ENCODE measurements around the gene OR52M1.
A peak's percentile ranks its signal among the peaks of the same experiment; 100 is the strongest.
"Not testable (repeated sequence)": the region's sequence is repeated elsewhere in the genome, so short reads cannot be mapped to it uniquely, and the experiment has no call there.

OR52M1 gene, protein sequence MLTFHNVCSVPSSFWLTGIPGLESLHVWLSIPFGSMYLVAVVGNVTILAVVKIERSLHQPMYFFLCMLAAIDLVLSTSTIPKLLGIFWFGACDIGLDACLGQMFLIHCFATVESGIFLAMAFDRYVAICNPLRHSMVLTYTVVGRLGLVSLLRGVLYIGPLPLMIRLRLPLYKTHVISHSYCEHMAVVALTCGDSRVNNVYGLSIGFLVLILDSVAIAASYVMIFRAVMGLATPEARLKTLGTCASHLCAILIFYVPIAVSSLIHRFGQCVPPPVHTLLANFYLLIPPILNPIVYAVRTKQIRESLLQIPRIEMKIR

DNA sequence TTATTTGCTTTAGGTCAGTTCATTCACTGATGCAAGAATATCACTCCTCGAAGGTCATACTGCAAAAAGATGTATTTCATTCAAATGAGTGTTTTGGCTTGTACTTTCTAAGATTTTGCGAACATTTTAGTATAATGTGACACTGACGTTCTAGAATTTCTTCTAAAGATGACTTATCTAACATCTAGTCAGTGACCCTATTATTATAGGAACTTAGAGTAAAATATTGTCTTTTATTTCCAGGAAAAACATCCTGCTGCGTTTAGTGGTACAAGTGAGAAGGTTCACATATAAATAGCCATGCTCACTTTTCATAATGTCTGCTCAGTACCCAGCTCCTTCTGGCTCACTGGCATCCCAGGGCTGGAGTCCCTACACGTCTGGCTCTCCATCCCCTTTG is at the start of gene OR52M1:
Gene OR52M1, plus strand, starts transcription at position 301 of the 400 bp plus-strand sequence. Its CDS starts 0 bp downstream, at position 301.
- DNase-seq = no peak

DNA sequence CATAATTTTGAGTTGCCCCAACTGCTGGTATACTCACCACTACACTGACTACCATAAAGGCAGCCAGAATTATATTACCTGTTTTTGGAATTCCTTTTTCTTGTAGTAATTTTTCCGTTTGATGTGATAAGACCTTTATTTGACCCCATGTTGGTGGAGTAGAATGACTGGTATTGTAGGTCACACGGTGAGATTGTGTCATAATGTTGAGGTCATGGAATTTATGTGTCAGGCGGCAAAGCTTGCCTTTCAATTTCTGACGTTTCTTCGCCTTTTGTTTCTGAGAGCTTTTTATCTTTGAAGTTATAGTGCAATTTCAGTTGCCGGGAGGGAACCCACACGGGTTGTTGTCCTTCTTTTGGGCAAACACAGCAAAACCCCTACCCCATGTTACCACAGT is 49.5 kb upstream of the OR52M1 start:
- no peak for DNase-seq

GRCh38 chr11:4495986-4496385 is 49.0 kb upstream of the OR52M1 start:
- no peak for DNase-seq

- DNase-seq = no peak
These were observed 48.3 kb upstream of the OR52M1 start for GRCh38 chr11:4496557-4497248.

DNA sequence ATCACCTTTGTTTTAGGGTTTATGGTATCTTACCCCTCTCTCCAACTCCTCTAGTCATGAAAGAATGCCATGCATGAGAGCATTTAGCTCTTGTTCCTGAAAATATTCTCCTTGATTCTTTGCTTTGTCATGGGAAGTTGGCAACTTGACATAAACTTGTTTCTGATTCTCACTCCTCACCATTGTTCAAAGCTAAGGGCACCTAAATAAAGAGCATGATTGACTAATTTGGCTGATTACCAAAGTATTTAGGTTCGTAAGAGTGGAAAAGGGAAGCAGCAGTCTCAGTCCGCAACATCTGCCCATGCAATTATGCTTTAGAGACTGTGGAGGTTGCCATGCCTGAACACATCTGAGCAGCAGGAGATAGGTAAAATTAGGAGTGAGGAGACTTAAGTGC is 36.1 kb upstream of the OR52M1 start:
- no peak for DNase-seq

DNA sequence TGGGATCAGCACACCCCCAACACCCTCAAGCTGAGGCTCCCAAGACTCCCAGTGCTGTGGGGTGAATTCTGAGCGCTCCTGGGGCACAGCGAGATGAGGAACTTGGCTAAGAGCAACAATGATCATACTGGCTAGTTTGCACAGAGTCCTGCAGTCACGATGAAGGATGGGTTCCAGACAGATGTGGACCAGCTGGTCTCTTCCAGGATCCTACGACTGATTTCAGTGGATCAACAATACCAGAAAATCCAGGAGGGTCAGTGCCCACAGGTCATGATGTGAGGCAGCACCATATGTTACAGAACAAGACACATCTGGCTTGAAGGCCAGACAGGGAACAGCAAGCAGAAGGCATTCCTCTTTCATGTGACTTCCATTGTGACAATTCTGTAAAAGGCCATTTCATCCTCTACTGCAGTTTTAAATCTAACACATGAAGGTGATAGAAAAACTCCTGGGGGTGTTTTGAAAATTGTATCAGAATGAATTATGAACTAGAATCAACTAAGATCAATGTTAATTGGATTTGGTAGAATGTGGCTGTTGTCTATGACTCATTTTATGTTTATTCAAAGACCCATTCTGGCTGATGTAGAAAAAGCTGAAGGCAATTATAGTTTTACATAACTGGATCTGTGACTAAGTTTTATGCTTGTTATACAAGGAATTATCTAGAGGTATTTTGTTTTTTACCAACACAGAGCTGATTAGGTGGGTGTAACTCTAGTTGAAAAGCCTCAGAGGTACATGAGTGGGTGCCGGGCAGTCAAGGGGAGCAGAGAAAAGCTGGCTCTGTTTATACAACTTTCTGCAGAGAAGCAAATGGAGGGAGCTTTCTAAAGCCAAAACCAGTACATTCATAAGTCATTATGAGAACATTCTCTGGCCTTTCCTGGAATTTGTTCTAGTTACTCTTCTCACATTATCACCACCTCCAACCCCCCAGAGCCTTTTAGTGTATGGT is 33.4 kb upstream of the OR52M1 start:
- DNase-seq = no peak

GRCh38 chr11:4514196-4514595 is 30.8 kb upstream of the OR52M1 start:
- no peak for DNase-seq

- DNase-seq = no peak
These were observed 22.7 kb upstream of the OR52M1 start for GRCh38 chr11:4522339-4522738.

- DNase-seq = no peak
These were observed 22.2 kb upstream of the OR52M1 start for GRCh38 chr11:4522752-4523151.

DNA sequence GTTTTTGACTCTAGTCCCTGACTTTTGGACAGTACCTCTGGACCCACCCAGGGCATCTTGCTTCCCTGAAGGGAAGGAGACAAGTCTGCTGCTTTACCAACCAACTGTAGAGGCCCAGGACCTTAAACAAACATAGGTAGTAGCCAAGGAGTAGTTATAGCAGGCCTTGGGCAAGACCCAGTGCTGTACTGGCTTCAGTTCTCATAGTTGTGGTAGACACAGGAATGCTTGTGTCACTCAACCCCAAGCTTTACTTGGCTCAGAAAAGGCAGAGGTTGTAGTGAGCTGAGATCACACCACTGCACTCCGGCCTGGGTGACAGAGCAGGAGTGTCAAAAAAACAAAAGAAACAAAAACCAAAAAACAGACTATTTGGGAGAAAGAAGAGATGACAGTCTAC is 21.3 kb upstream of the OR52M1 start:
- DNase-seq = no peak

GRCh38 chr11:4527926-4528325 is 17.1 kb upstream of the OR52M1 start:
- DNase-seq = no peak

DNA sequence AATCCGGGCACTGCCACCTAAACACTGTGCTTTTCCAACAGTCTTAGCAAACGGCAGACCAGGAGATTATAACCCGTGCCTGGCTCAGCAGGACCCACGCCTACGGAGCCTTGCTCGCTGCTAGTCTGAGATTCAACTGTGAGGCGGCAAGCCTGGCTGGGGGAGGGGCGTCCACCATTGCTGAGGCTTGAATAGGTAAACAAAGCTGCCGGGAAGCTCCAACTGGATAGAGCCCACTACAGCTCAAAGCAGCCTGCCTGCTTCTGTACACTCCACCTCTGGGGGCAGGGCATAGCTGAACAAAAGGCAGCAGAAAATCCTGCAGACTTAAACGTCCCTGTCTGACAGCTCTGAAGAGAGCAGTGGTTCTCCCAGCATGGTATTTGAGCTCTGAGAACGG is 13.3 kb upstream of the OR52M1 start:
- not testable (repeated sequence) for DNase-seq

DNA sequence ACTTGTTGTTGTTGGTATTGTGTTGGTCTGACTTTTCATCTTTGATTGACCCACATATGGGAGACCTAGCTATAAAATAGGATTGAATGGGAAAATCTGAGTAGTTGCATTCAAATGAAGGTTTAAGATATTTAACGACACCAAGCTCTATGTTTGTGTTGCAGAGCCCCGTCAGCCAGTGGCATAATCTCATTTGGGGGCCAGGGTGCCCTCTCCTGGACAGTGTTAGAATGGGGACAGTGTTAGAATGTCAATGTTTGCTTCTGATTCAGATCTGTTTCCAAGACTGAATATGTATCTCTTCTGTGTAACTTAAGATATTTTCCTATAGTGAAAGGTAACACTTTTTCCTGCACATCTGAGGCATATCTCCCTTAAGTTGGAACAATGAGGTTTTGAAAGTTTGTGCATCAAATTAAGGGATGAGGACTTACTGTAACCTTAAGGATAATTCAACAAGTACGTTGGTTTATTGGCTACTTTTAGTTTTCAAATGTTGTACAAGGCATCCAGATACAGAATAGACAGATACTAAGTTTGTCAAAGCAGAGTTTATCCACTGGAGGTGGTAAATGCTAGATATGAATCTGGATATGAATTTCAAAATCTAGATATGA is 5.3 kb upstream of the OR52M1 start:
- peak; percentile 39 for DNase-seq

- DNase-seq = no peak
These were observed 3.9 kb upstream of the OR52M1 start for GRCh38 chr11:4541071-4541470.

DNA sequence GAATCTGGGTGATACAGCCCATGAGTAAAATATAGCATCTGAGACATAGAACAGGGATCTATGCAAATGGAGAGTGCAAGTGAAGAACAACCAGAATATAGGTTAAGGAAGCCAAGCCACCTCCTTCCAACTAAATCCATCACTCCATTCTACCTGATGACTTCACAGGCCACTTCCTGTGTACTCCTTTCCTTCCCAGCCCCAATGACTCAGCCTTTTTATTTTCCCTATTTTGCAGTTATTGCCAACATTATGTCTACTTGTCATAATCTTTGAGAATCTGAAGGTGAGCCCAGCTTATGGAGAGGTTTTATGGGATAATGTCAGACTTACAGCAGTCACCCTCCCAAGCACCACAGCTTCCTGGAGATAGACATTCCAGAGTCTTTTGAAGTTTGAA is 1.4 kb upstream of the OR52M1 start:
- DNase-seq = no peak

DNA sequence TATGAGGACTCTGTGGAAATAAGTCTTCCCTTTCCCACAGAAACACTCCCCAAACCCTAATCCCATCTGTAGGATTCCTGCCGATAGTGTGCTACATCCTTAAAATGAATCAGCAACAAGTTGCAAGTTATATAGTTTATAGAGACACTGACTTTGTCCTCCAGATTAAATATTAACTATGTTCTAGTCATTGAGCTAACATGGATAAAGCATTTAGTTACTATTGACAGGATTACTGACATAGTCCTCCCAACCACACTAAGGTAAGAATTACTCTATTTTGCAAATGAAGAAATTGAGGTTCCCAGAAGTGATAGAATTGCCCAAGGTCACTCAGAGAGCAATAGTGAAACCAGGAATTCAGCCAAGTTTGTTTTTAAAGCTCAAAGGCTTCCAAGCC is 1.9 kb downstream of the OR52M1 start:
- DNase-seq = no peak

DNA sequence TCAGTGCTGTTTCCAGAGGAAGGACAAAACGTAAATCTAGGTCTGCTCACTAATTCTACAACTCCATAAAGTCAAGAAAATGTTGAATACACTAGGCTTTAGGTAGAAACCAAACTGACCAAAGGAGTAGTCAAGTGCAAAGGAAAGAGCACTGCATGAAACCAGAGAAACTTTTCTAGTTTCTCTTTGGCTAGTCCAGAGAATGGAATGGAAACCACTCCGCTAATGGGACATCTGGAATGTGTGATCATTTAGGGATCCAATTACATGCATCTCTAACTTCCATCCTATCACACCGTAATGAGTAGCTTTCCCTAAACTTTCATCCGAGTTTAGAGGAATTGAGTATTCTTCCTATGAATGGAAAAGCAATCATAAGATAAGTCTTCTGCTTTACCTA is 2.4 kb downstream of the OR52M1 start:
- DNase-seq = no peak

DNA sequence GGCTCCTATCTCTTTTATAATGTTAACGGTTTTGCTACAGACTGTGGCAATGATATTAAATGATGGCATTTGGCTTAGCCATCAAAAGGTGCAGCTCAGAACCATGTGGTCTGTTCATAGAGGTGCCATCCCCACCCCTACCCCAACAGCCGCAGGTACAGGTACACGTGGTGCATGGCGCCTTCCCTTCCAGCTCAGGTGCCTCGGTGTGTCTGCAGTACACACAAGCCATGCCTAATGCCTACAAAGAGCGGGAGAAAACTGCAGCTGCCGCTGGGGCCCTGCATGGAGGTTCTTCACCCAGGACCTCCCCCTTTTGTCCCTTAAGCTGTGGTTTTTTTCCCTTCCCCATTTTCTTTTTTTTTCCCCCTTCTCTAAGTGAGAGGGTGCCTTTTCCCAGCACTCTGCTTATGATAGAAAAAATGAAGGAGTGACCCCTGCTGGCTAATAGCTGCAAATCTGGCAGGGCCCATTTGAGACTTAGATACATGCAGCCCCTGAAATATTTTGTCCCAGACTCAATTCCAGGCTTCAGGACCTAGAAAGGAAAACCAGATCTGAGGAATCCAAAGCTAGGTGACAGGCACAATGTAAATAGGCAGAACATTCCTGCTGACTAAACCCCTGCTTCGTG is 6.5 kb downstream of the OR52M1 start:
- no peak for DNase-seq

DNA sequence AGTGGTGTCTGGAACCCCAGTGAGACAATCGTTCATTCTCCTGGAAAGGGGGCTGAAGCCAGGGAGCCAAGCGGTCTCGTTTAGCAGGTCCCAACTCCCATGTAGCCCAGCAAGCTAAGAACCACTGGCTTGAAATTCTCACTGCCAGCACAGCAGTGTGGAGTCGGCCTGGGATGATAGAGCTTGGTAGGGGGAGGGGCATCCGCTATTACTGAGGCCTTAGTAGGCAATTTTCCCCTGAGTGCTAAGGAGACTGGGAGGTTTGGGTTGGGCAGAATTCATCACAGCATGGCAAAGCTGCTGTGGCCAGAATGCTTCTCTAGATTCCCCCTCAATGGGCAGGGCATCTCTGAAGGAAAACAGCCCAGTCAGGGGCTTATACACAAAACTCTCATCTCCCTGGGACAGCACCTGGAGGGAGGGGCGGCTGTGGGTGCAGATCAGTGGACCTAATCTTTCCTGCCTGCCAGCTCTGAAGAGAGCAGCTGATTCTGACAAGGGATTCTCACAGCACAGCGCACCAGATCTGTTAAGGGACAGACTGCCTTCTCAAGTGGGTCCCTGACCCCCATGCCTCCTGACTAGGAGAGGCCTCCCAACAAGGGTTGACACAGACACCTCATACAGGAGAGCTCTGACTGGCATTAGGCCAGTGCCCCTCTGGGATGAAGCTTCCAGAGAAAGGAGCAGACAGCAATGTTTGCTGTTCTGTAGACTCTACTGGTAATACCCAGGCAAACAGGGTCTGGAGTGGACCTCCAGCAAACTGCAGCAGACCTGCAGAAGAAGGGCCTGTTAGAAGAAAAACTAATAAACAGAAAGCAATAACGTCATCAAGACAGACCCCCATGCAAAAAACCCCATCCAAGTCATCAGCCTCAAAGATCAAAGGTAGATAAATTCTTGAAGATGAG is 14.8 kb downstream of the OR52M1 start:
- no peak for DNase-seq

DNA sequence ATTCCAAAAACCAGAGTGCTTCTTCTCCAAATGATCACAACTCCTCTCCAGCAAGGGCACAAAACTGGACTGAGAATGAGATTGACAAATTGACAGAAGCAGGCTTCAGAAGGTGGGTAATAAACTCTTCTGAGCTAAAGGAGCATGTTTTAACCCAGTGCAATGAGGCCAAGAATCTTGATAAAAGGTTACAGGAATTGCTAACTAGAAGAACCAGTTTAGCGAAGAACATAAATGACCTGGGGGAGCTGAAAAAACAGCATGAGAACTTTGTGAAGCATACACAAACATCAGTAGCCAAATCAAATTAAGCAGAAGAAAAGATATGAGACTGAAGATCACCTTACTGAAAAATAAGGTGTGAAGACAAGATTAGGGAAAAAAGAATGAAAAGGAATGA is 15.5 kb downstream of the OR52M1 start:
- DNase-seq = no peak

- DNase-seq = no peak
These were observed 20.4 kb downstream of the OR52M1 start for GRCh38 chr11:4565371-4565770.

All from activated CD4-positive, alpha-beta T cell treated with anti-CD3 and anti-CD28 coated beads, Interleukin-2, amount 50 U/mL, for 16 hours (primary cell).